ENCODE measurements around the gene ARPC3.
"Not testable (repeated sequence)": the region's sequence is repeated elsewhere in the genome, so short reads cannot be mapped to it uniquely, and the experiment has no call there.

Gene ARPC3

DNA sequence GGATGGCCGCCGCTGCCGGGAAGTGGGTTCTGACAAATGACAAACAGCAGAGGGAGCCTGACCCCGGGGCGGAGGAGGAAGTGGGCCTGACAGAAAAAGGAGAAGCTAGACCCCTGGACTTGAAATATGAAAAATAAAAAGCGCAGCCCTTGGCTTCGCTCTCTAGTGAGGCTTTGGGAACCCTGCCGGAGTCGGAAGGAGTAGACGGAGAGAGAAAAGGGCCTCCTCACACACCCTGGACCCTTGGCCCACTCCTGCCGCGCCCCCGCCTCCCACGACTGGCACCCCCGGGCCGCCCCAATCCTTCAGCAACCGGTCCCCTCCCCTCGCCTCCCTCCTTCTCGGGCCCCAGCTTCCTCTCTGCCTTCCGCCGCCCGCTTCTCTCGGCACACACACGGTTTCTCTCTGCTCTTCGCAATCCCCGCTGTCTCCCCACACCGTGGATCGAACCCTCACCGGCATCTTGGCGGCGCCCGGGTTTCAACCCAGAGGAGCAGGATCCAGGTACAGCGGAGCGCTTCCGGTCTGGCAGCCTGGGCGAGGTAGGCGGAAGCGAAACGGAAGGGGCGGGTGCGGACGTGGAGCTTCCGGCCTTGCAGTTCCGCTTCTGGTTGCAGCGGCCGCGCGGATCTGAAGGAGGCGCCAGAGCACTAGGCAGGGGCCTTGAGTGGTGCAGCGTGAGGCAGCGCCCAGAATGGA lies at the start of gene ARPC3:
ARPC3 (minus strand) TSS at position 539 of the 699 bp plus-strand sequence; CDS start at position 462, 77 bp downstream.
- DNase-seq (ENCODE audit: low read depth in 1 of 2, low spot score in 1 of 2) = peak; percentile 90

DNA sequence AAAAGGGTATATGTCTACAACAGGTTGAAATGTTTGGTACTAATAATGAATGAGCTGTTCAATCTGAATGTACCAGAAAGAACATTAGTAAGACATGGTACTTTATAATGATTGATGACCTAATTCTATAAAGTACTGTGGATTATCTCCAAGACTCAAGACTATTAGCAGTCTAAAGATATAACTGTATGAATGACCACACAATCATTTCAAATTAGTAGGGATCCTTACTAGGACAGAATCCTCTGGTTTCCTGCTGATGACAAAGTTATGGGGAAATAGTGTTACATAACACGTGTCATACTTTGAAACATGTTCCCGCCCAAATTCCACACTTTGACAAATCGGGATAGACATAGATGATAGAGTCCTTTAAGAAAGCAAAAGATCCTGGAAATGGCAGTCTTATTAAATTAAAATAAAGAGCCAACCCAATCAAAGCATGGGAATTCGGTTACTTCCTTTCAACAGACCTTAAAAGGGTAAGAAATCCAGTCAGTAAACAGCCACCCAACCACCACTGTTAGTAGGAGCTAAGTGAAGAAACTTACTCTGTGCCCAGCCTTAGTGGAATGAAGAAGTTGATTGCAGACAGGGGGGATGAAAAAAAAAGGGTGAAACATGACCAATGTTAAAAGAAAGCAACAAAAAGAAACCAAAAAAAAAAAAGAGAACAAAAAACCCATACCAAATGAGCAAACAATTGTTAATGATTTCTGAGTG lies 49.0 kb upstream of the ARPC3 start:
- DNase-seq (ENCODE audit: low read depth in 1 of 2, low spot score in 1 of 2) = no peak

- DNase-seq (ENCODE audit: low read depth in 1 of 2, low spot score in 1 of 2) = no peak
Observed at GRCh38 chr12:110475426-110475825, 25.3 kb upstream of the ARPC3 start.

DNA sequence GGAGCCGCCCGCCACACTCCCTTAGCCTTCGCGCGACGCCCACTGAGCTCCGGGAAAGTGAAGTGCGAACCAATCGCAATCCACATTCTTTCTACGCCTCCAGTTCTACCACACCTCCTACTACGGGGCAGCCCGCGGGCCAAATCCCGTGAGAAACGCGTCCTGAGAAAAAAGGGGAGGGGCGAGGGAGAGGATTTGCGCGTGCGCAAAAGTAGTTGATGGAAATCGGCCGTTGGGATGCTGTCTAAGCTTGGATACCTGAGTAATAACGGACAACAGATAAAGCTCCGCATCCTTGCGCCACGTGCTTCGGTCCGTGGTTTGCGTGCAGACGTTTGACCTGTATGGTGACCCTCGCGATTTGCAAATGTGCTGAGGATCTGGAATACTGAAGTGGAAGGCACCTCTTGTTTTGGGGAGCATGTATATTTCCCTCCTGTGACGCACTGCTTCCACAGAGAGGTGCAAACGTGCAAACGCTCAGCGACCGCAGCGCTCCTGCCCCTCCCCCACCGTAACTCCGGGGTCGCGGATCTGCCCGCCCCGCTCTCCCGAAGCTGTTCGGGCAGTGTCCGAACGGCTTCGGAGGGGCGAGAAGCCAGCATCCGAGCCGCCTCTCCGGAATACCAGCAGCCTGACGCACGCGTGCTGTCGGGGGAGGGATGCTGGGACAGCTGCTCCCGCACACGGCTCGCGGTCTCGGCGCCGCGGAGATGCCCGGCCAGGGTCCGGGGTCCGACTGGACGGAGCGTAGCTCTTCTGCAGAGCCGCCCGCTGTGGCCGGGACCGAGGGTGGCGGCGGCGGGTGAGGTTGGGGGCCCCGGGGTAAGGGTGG lies 18.3 kb upstream of the ARPC3 start, which contains the start of the genes FAM216A and GPN3:
FAM216A (plus strand) TSS at position 632 of the 835 bp plus-strand sequence; CDS start at position 663, 31 bp downstream.
GPN3 (minus strand) TSS at position 44 of the 835 bp plus-strand sequence. CDS start 54 bp downstream, outside the sequence.
- DNase-seq (ENCODE audit: low read depth in 1 of 2, low spot score in 1 of 2) = peak; percentile 86 to 92

DNA sequence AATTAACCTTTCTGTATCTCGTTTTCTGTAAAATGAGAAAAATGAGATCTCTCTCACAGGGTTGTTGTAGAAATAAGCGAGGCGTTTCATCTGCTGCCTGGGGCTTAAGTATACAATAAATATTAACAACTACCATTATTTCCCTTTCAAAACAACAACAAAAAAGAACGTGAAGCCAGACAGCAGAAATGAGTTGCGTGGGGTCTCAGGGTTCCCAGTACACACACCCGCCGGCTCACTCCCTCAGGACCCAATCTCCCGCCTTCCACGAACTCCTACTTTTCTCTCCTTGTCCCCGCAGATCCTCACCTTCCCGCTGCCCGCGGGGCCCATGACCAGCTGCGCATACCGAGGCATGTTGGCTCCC lies 17.7 kb upstream of the ARPC3 start:
- no peak for DNase-seq (ENCODE audit: low read depth in 1 of 2, low spot score in 1 of 2)

DNA sequence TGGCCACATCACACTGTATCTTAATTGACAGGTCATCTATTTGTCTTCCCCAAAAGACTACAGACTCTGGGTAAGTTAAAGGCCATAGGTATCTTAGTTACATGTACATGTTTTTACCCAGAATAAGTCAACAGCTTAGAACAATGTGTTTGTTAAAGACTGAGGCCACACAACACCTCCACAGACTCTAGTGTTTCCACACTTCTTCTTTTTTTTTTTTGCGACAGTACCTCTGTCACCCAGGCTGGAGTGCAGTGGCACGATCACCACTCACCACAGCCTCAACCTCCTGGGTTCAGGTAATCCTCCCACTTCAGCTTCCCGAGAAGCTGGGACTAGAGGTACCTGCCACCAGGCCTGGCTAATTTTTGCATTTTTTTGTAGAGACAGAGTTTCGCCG lies 16.7 kb upstream of the ARPC3 start:
- no peak for DNase-seq (ENCODE audit: low read depth in 1 of 2, low spot score in 1 of 2)

DNA sequence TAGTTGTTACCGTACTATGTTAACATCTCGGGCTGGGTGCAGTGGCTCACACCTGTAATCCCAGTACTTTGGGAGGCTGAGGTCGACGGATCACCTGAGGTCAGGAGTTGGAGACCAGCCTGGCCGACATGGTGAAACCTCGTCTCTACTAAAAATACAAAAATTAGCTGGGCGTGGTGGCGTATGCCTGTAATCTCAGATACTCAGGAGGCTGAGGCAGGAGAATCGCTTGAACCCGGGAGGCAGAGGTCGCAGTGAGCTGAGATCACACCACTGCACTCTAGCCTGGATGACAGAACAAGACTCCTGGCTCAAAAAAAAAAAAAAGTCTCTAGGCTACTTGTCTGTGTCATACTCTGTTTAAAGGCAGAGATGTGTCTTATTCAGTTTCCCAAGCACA lies 15.6 kb upstream of the ARPC3 start:
- DNase-seq (ENCODE audit: low read depth in 1 of 2, low spot score in 1 of 2) = not testable (repeated sequence)

DNA sequence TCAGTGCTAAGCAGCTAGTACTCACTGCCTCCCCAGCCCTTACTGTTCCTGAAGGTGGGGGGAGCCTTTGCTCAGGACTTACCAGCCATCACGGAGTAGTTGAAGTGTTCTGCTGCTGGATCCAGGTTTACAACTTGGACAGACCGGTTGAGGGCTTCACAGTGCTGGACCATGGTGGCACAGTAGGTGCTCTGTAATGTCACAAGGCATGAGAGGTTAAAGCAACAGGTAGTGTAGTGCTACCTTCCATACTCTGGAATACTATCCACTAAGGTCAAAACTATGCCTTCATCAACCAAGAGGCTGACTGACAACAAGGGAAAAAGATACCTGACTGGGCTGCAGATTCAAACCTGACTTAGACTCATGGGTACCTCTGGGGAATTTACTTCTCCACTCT lies 14.9 kb upstream of the ARPC3 start:
- DNase-seq (ENCODE audit: low read depth in 1 of 2, low spot score in 1 of 2) = no peak

- not testable (repeated sequence) for DNase-seq (ENCODE audit: low read depth in 1 of 2, low spot score in 1 of 2)
Observed at GRCh38 chr12:110461189-110461588, 11.1 kb upstream of the ARPC3 start.

DNA sequence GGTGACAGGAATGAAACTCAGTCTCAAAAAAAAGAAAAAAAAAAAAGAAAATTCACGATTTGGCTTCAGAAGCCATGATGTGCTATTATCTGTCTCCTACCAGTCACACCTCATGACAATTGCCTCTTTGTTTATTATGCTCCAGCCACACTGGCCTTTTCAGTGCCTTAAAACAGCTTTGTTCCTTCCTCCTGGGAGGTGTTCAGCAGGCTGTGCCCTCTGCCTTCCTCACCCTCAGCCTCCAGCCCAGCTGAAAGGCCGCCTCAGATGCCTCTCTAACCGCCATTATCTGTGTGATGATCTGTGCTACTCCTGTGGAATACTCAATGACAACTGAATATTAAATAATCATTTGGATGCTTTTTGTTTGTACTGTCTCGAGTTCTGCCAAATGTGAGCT lies 8.6 kb upstream of the ARPC3 start:
- no peak for DNase-seq (ENCODE audit: low read depth in 1 of 2, low spot score in 1 of 2)

- no peak for DNase-seq (ENCODE audit: low read depth in 1 of 2, low spot score in 1 of 2)
Observed at GRCh38 chr12:110453569-110454296, 3.6 kb upstream of the ARPC3 start.

DNA sequence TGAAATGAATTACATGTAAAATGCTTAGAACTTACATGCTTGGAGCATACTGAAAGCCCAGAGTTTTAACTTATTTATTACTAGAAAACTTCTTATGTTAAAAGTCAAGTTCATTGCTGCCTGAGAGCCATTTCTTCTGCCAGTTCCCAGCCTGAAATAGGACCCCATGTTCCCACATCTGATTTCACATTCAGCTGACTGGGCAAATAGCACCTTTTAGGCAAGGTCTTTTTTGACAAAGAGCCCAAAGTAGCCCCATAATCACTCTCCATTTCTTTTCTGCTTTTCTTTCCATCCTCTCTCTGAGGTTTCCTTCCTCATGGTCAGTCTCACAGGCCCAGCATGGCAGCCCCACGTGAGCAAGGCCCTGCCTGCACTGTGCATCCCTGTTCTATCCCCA lies 1.1 kb upstream of the ARPC3 start:
- no peak for DNase-seq (ENCODE audit: low read depth in 1 of 2, low spot score in 1 of 2)

DNA sequence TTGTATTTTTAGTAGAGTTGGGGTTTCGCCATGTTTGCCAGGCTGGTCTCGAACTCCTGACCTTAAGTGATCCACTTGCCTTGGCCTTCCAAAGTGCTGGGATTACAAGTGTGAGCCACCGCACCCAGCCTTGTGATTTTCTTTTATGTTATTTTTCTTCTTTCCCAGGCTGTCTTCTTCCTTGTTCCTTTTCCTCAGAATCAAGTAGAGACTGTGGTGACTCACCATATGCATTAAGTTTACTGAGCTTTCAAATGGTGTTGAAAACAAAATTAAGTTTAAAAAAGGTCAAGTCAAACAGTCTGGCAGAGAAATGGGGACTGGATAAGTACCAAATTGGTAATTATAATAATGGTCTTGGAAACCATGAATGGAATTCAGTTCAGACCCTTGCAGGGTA lies 5.7 kb downstream of the ARPC3 start:
- no peak for DNase-seq (ENCODE audit: low read depth in 1 of 2, low spot score in 1 of 2)

DNA sequence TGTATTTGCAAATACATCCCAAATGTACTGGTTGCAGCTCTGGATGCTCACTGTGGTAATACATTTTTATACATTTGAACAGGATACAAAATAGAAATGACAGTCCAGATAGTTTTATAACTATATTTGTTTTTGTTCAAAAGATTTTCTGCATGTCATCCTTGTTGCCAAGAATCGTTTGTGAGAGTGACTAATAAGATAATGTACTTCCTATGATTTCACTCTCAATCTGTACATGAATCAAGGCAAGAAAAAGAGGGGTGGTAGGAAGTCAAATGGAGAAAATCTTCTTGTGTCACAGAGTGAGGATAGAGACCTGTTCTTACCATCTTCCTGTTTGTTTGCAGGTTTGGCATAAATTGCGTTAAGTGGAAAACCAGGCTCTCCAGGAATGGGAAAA lies 13.9 kb downstream of the ARPC3 start:
- DNase-seq (ENCODE audit: low read depth in 1 of 2, low spot score in 1 of 2) = no peak

DNA sequence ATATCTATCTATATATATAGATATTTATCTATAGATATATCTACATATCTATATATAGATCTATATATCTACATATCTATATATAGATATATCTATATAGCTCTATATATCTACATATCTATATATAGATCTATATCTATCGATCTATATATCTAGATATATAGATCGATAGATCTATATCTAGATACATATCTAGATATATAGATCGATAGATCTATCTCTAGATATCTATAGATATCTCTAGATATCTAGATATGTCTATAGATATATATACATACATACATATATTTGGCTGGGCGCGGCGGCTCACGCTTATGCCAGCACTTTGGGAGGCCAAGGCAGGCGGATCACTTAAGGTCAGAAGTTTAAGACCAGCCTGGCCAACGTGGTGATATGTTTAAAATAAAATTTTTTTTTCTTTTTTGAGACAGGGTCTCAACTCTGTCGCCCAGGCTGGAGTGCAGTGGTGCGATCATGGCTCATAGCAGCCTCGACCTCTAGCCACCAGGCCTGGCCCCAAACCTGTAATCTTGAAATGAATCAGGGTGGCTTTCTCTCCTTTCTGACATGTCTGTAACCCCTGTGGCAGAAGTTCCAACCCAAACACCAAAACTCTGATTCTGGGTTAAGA lies 18.1 kb downstream of the ARPC3 start:
- no peak for DNase-seq (ENCODE audit: low read depth in 1 of 2, low spot score in 1 of 2)

GRCh38 chr12:110429676-110430075 lies 20.5 kb downstream of the ARPC3 start:
- DNase-seq (ENCODE audit: low read depth in 1 of 2, low spot score in 1 of 2) = not testable (repeated sequence)

- DNase-seq (ENCODE audit: low read depth in 1 of 2, low spot score in 1 of 2) = no peak
Observed at GRCh38 chr12:110426406-110426805, 23.7 kb downstream of the ARPC3 start.

DNA sequence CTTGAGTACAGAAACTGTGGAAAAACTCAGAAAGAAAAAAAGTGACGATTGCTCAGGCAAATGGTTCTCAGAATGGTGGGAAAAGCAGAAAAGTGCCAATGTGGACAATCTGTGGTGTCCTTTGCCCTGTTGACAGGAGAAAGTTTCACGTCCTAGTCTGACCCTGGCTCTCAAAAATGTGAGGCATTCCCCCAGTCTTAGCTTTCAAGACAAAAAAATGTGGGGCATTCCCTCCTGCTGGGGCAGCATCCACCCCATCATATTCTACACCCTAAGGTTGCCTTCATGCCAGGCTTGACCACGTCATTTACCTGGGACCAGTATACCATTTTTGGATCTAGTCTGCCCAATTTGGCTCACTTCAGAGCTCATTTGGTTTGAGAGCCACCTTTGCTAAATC lies 25.9 kb downstream of the ARPC3 start:
- no peak for DNase-seq (ENCODE audit: low read depth in 1 of 2, low spot score in 1 of 2)

DNA sequence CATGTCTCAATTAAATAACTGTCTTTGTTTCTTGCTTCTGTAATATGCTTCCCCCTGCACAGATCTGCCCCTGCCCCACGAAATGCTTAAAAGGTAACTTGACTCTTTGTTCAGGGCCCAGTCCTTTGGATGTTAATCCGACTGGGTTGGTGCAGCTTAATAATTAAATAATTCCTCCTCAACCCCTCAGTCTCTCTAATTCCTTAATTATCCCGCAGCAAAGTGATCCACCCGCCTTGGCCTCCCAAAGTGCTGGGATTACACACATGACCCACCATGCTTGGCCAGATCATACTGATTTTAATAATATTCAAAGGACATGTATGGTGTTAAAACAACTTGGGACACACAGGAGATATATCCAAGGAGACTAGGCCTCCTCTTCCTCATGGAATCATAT lies 28.4 kb downstream of the ARPC3 start:
- no peak for DNase-seq (ENCODE audit: low read depth in 1 of 2, low spot score in 1 of 2)

GRCh38 chr12:110421159-110421661 lies 28.9 kb downstream of the ARPC3 start:
- no peak for DNase-seq (ENCODE audit: low read depth in 1 of 2, low spot score in 1 of 2)

All from activated T-helper 1 cell treated with anti-CD3 and anti-CD28 coated beads, Interleukin-2, amount 50 U/mL, for 16 hours (primary cell).